ENCODE data around the gene GLP1R.
"Not testable (repeated sequence)": the region's sequence is repeated elsewhere in the genome, so short reads cannot be mapped to it uniquely, and the experiment has no call there.

GLP1R gene

GRCh38 chr6:39118921-39119320 is 70.3 kb downstream of the GLP1R start:
- DNase-seq: no peak
- TF ChIP-seq CTCF (IDR thresholded peaks at IDR 0.05; ENCODE audit: low read depth, low read length): no peak
- Histone ChIP-seq H3K27me3 (ENCODE audit: insufficient read depth, low read depth, severe bottlenecking) (peaks cover 42% of the 10 kb centered on the region), H3K36me3 (no peaks in the 10 kb centered on the region), H3K4me3 (ENCODE audit: low read depth, low read length) (no peak overlapping the region), H3K27ac (no peak overlapping the region), H3K9me3 (ENCODE audit: severe bottlenecking) (no peaks in the 10 kb centered on the region)

GRCh38 chr6:39124114-39124513 is 75.5 kb downstream of the GLP1R start:
- Histone ChIP-seq H3K9me3 (ENCODE audit: severe bottlenecking) (no peaks in the 10 kb centered on the region), H3K36me3 (no peaks in the 10 kb centered on the region), H3K27me3 (ENCODE audit: insufficient read depth, low read depth, severe bottlenecking) (peaks cover 20% of the 10 kb centered on the region), H3K4me3 (ENCODE audit: low read depth, low read length) (no peak overlapping the region), H3K27ac (no peak overlapping the region)
- no peak for DNase-seq
- no peak for TF ChIP-seq CTCF (IDR thresholded peaks at IDR 0.05; ENCODE audit: low read depth, low read length)

DNA sequence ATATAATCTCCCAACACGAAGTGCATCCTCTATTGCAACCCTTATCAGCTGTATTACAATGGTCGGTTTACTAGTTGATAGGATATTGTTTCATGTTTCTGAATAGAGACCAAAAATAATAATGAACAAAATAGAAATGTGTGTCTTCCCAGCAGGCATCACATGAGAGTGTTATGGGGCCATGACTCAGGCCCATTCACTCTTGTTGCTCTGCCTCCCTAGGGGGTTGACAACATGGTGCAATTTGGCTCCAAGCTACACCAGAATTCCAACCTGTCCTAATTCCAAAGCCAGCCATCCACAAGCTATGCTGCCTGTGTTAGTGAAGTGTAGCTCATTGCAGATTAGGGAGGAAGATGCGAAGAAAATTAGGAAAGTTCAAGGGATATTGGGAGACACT is 79.5 kb downstream of the GLP1R start:
- no peak for DNase-seq
- H3K9me3 ChIP-seq (ENCODE audit: severe bottlenecking): peaks cover 2% of the 10 kb centered on the region
- H3K27me3 ChIP-seq (ENCODE audit: insufficient read depth, low read depth, severe bottlenecking): peaks cover 5% of the 10 kb centered on the region
- no peak overlapping the region for H3K27ac ChIP-seq
- no peak for TF ChIP-seq CTCF (IDR thresholded peaks at IDR 0.05; ENCODE audit: low read depth, low read length)
- no peak overlapping the region for H3K4me3 ChIP-seq (ENCODE audit: low read depth, low read length)
- no peaks in the 10 kb centered on the region for H3K36me3 ChIP-seq

DNA sequence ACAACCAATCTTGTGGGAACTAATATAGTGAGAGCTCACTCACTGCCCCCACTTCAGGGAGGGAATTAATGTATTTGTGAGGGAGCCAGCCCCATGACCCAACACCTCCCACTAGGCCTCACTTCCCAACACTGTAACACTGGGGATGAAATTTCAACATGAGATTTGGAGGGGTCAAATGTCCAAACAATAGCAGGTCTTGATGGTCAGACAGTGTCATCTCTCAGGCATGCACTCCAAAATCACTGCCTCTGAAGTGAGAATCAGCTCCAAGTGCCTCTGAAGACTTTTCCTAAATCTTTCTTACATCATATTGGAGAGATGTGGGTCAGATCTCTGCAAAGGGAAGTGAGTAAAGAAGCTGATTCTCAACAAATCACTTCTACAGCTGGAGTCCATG is 80.3 kb downstream of the GLP1R start:
- no peak for TF ChIP-seq CTCF (IDR thresholded peaks at IDR 0.05; ENCODE audit: low read depth, low read length)
- no peaks in the 10 kb centered on the region for H3K36me3 ChIP-seq
- H3K9me3 ChIP-seq (ENCODE audit: severe bottlenecking): peaks cover 5% of the 10 kb centered on the region
- no peak overlapping the region for H3K27ac ChIP-seq
- H3K27me3 ChIP-seq (ENCODE audit: insufficient read depth, low read depth, severe bottlenecking): peaks cover 5% of the 10 kb centered on the region
- no peak for DNase-seq
- no peak overlapping the region for H3K4me3 ChIP-seq (ENCODE audit: low read depth, low read length)

GRCh38 chr6:39130691-39131090 is 82.1 kb downstream of the GLP1R start:
- DNase-seq: no peak
- no peak for TF ChIP-seq CTCF (IDR thresholded peaks at IDR 0.05; ENCODE audit: low read depth, low read length)
- Histone ChIP-seq H3K9me3 (ENCODE audit: severe bottlenecking) (peaks cover 5% of the 10 kb centered on the region), H3K36me3 (no peaks in the 10 kb centered on the region), H3K27ac (no peak overlapping the region), H3K27me3 (ENCODE audit: insufficient read depth, low read depth, severe bottlenecking) (no peaks in the 10 kb centered on the region), H3K4me3 (ENCODE audit: low read depth, low read length) (no peak overlapping the region)

DNA sequence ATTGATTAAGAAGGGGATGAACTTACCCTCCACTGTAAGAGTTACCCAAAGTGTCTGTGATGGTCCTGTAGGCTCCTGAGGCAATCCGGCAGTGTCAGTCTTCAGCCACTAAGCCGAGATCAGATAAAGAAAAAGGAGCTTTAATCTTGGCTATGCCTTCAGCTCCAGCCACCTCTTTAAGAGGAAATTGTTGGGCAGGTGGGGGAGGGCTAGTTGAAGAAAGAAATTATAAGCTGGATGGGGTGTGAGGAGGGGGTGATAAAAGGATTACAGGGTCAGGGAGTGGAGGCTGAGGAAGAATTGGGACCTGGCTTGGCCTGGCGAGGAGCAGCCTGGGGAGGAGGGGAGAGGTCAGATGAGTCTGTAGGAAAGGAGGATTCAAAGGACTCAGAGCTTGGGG is 86.2 kb downstream of the GLP1R start:
- H3K27ac ChIP-seq; H3K36me3 ChIP-seq; H3K27me3 ChIP-seq (ENCODE audit: insufficient read depth, low read depth, severe bottlenecking); H3K9me3 ChIP-seq (ENCODE audit: severe bottlenecking): not testable (repeated sequence)
- DNase-seq: peak; percentile 94
- peak overlapping the region; percentile 24 for H3K4me3 ChIP-seq (ENCODE audit: low read depth, low read length)

- not testable (repeated sequence) for H3K27me3 ChIP-seq (ENCODE audit: insufficient read depth, low read depth, severe bottlenecking); H3K9me3 ChIP-seq (ENCODE audit: severe bottlenecking); DNase-seq
These were observed 87.6 kb downstream of the GLP1R start for GRCh38 chr6:39136207-39136606.

More at GRCh38 chr6:39136207-39136606, 87.6 kb downstream of the GLP1R start:
- H3K36me3 ChIP-seq; H3K4me3 ChIP-seq (ENCODE audit: low read depth, low read length); H3K27ac ChIP-seq: not testable (repeated sequence)

All from WERI-Rb-1 (cell line).